ENCODE data around the gene EIF2B1. TPM values are rescaled to one million over a fixed set of nuclear protein-coding genes. Genes with fewer than 3 reads are reported as not detected.

EIF2B1 gene
- total and polyA plus RNA-seq, 2 donors (not counting 1 experiment from before 2014, with no cell fraction given) = 48.9 to 54.0 TPM

GRCh38 chr12:123571343-123571813 is 62.1 kb downstream of the EIF2B1 start:
- Histone ChIP-seq H4K20me1 (ENCODE audit: control insufficient read depth, insufficient read depth, low read length, poor library complexity, severe bottlenecking) (no peaks in the 10 kb centered on the region), H3K4me2 (replicated peaks; ENCODE audit: low read depth, low read length, poor library complexity, severe bottlenecking) (no peak overlapping the region), H2AFZ (ENCODE audit: insufficient read depth, low read depth, low read length, poor library complexity, severe bottlenecking) (no peak overlapping the region), H3K4me1 (ENCODE audit: control insufficient read depth in 2 of 2, insufficient read depth in 2 of 2, low read length in 2 of 2) (no peaks in the 10 kb centered on the region), H3K27ac (ENCODE audit: low read length in 2 of 2) (no peak overlapping the region), H3K27me3 (replicated peaks in 1 of 4; ENCODE audit: control extremely low read depth in 1 of 4, control insufficient read depth in 3 of 4, insufficient read depth in 4 of 4, low read length in 3 of 4) (no peaks in the 10 kb centered on the region), H3K36me3 (replicated peaks in 1 of 2; ENCODE audit: control extremely low read depth in 1 of 2, control insufficient read depth in 1 of 2, extremely low read depth in 1 of 2, insufficient read depth in 2 of 2, low read length in 1 of 2) (no peaks in the 10 kb centered on the region), H3K79me2 (ENCODE audit: control insufficient read depth, insufficient read depth, low read length) (no peaks in the 10 kb centered on the region), H3K9ac (ENCODE audit: low read length) (no peak overlapping the region), H3K4me3 (ENCODE audit: control extremely low read depth in 1 of 5, extremely low read depth in 1 of 5, insufficient read depth in 1 of 5, low read depth in 2 of 5, low read length in 4 of 5) (no peak overlapping the region), H3K9me3 (ENCODE audit: control extremely low read depth in 1 of 3, control insufficient read depth in 2 of 3, insufficient read depth in 1 of 3, low read length in 2 of 3) (peaks cover 0 to 2% (median 0%) of the 10 kb centered on the region in 3 donors)
- intact Hi-C loops (cut with micrococcal nuclease) = no loop called here
- no peaks in the 10 kb centered on the region for H3K9me3 Mint-ChIP-seq (ENCODE audit: insufficient read depth)
- POLR2A ChIA-PET = no interaction called here
- H3K27me3 Mint-ChIP-seq = peaks cover 20% of the 10 kb centered on the region
- WGBS (ENCODE audit: insufficient coverage) = 88% methylated on average over 1 of the region's 4 CpGs
- CTCF ChIA-PET = no interaction called here
- no peaks in the 10 kb centered on the region for H3K4me1 Mint-ChIP-seq
- H3K4me3 Mint-ChIP-seq = no peak overlapping the region
- no peak for ATAC-seq (ENCODE audit: low read depth)
- TF ChIP-seq CTCF (IDR thresholded peaks at IDR 0.05) (no peak), EZH2 (IDR thresholded peaks at IDR 0.05; ENCODE audit: borderline replicate concordance, insufficient read depth, low read depth, low read length, poor library complexity, severe bottlenecking) (no peak)
- no peak overlapping the region for H3K27ac Mint-ChIP-seq
- DNase-seq = no peak

Small RNAs within 50 kb of the gene (small RNA-seq; reads per million reads assigned to genes)
- gene SNORA9B (ENCODE audit: insufficient read length, low read depth, low replicate concordance) = 3.6 reads per million, percentile 55 among the genes with 10 or more reads in this experiment

Other genes with a start within 250 kb of the EIF2B1 start
- 35.7 and 40.6 TPM in 2 replicates for gene KMT5A, start 249.6 kb downstream of the EIF2B1 start, total RNA-seq
- gene KMT5A, start 249.6 kb downstream of the EIF2B1 start, polyA plus RNA-seq = 17.1 and 18.9 TPM in 2 replicates
- gene RILPL2, start 197.0 kb downstream of the EIF2B1 start, total RNA-seq = 12.6 and 13.0 TPM in 2 replicates
- 3.3 and 4.0 TPM in 2 replicates for gene RILPL2, start 197.0 kb downstream of the EIF2B1 start, polyA plus RNA-seq
- gene SNRNP35, start 175.5 kb downstream of the EIF2B1 start, total RNA-seq = 57.8 and 58.2 TPM in 2 replicates
- gene SNRNP35, start 175.5 kb downstream of the EIF2B1 start, polyA plus RNA-seq = 33.8 and 46.6 TPM in 2 replicates
- gene RILPL1, start 100.0 kb downstream of the EIF2B1 start, total RNA-seq = 2.6 and 2.8 TPM in 2 replicates
- 1.1 and 2.6 TPM in 2 replicates for gene RILPL1, start 100.0 kb downstream of the EIF2B1 start, polyA plus RNA-seq
- 82.6 and 89.0 TPM in 2 replicates for gene TMED2, start 49.1 kb downstream of the EIF2B1 start, total RNA-seq
- gene TMED2, start 49.1 kb downstream of the EIF2B1 start, polyA plus RNA-seq = 19.3 and 25.3 TPM in 2 replicates
- 33.3 and 35.6 TPM in 2 replicates for gene DDX55, start 31.6 kb downstream of the EIF2B1 start, total RNA-seq
- gene DDX55, start 31.6 kb downstream of the EIF2B1 start, polyA plus RNA-seq = 39.9 and 55.2 TPM in 2 replicates
- gene GTF2H3, start 143 bp upstream of the EIF2B1 start, total RNA-seq = 24.2 and 25.8 TPM in 2 replicates
- 10.5 and 12.4 TPM in 2 replicates for gene GTF2H3, start 143 bp upstream of the EIF2B1 start, polyA plus RNA-seq
- 21.9 and 22.8 TPM in 2 replicates for gene TCTN2, start 37.4 kb upstream of the EIF2B1 start, total RNA-seq
- 7.8 and 8.5 TPM in 2 replicates for gene TCTN2, start 37.4 kb upstream of the EIF2B1 start, polyA plus RNA-seq
- gene ATP6V0A2, start 78.7 kb upstream of the EIF2B1 start, total RNA-seq = 51.1 and 51.6 TPM in 2 replicates
- 27.6 and 35.1 TPM in 2 replicates for gene ATP6V0A2, start 78.7 kb upstream of the EIF2B1 start, polyA plus RNA-seq
- 0.66 and 0.99 TPM in 2 replicates for gene DNAH10, start 128.6 kb upstream of the EIF2B1 start, total RNA-seq
- 0.24 and 0.55 TPM in 2 replicates for gene DNAH10, start 128.6 kb upstream of the EIF2B1 start, polyA plus RNA-seq